ENCODE results near the gene BBIP1.

The BBIP1 gene

DNA sequence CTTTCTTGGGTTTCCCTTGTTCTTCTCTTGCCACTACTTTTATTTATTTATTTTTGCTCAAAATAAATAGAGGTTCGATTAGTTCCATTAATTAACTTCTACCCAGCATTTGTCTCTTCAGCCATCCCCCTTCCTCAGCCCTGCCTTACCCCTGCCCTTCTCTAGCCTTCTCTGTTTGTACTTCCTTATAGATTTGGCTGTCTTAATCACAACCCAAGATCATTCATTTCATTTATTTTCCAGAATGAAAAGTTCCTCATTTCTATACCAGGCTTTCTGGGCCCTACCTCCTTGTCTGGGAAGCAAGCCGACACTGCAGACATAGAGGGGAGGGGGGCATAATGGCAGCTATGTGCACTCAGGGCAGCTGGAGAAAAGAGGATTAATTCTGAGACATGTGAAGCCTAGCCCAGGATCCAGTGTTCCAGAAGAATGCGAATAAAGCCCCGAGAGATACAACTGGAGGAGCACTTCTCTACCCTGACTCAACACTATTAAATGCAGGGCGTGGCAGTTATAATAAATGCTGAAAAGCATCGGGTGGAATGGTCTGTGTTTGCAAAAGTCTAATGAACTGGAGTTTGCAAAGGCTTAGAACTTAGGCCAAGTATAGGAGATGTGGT is 53.7 kb downstream of the BBIP1 start:
- no peak for TF ChIP-seq ZNF274 (IDR thresholded peaks at IDR 0.05; ENCODE audit: low read depth, low read length)
- no peak for TF ChIP-seq YY1 (IDR thresholded peaks at IDR 0.05; ENCODE audit: insufficient read depth, insufficient read length)
- TF ChIP-seq SUZ12 (IDR thresholded peaks at IDR 0.05; ENCODE audit: extremely low read depth, insufficient read depth, insufficient read length) = no peak
- H3K9ac ChIP-seq (ENCODE audit: insufficient read length, low read depth) = no peak overlapping the region
- no peaks in the 10 kb centered on the region for H3K36me3 ChIP-seq (ENCODE audit: insufficient read depth, insufficient read length, low read length)
- no peaks in the 10 kb centered on the region for H3K9me3 ChIP-seq (ENCODE audit: insufficient read depth, low read length)
- no peaks in the 10 kb centered on the region for H3K4me1 ChIP-seq (ENCODE audit: insufficient read depth, insufficient read length)
- no peak for DNase-seq (ENCODE audit: low read depth, low spot score)
- no peak overlapping the region for H3K4me3 ChIP-seq (ENCODE audit: insufficient read length, low read depth)
- no peaks in the 10 kb centered on the region for H3K27me3 ChIP-seq (ENCODE audit: insufficient read depth, insufficient read length)

GRCh38 chr10:110864662-110865140 is 54.3 kb downstream of the BBIP1 start:
- H3K9ac ChIP-seq (ENCODE audit: insufficient read length, low read depth) = no peak overlapping the region
- no peak overlapping the region for H3K4me3 ChIP-seq (ENCODE audit: insufficient read length, low read depth)
- DNase-seq (ENCODE audit: low read depth, low spot score) = no peak
- no peaks in the 10 kb centered on the region for H3K36me3 ChIP-seq (ENCODE audit: insufficient read depth, insufficient read length, low read length)
- no peaks in the 10 kb centered on the region for H3K27me3 ChIP-seq (ENCODE audit: insufficient read depth, insufficient read length)
- no peak for TF ChIP-seq YY1 (IDR thresholded peaks at IDR 0.05; ENCODE audit: insufficient read depth, insufficient read length)
- no peak for TF ChIP-seq SUZ12 (IDR thresholded peaks at IDR 0.05; ENCODE audit: extremely low read depth, insufficient read depth, insufficient read length)
- no peak for TF ChIP-seq ZNF274 (IDR thresholded peaks at IDR 0.05; ENCODE audit: low read depth, low read length)
- no peaks in the 10 kb centered on the region for H3K4me1 ChIP-seq (ENCODE audit: insufficient read depth, insufficient read length)
- no peaks in the 10 kb centered on the region for H3K9me3 ChIP-seq (ENCODE audit: insufficient read depth, low read length)

DNA sequence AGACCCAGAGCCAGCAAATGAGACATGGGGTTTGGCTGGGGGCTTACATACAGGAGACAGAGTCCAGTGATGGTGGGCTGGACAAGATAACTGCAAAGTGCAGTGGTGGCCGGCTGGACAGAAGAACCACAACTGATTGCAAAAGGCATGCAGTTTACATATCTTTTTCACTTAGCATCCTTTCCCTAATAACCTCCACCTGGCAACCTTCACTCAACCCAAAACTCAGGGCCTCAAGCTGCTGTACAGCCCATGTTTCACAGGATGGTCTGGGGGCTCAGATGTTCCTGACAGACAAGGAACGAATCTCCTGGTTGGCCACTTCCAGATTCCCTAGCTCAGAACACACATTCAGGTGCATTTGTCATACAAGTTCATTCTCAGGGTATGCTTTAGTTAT is 55.0 kb downstream of the BBIP1 start:
- Histone ChIP-seq H3K9me3 (ENCODE audit: insufficient read depth, low read length) (no peaks in the 10 kb centered on the region), H3K9ac (ENCODE audit: insufficient read length, low read depth) (no peak overlapping the region), H3K4me3 (ENCODE audit: insufficient read length, low read depth) (no peak overlapping the region), H3K36me3 (ENCODE audit: insufficient read depth, insufficient read length, low read length) (no peaks in the 10 kb centered on the region), H3K27me3 (ENCODE audit: insufficient read depth, insufficient read length) (no peaks in the 10 kb centered on the region), H3K4me1 (ENCODE audit: insufficient read depth, insufficient read length) (no peaks in the 10 kb centered on the region)
- no peak for DNase-seq (ENCODE audit: low read depth, low spot score)
- TF ChIP-seq ZNF274 (IDR thresholded peaks at IDR 0.05; ENCODE audit: low read depth, low read length) = no peak
- TF ChIP-seq SUZ12 (IDR thresholded peaks at IDR 0.05; ENCODE audit: extremely low read depth, insufficient read depth, insufficient read length) = no peak
- no peak for TF ChIP-seq YY1 (IDR thresholded peaks at IDR 0.05; ENCODE audit: insufficient read depth, insufficient read length)

GRCh38 chr10:110863361-110863760 is 55.6 kb downstream of the BBIP1 start:
- DNase-seq (ENCODE audit: low read depth, low spot score) = no peak
- H3K9ac ChIP-seq (ENCODE audit: insufficient read length, low read depth) = no peak overlapping the region
- no peaks in the 10 kb centered on the region for H3K36me3 ChIP-seq (ENCODE audit: insufficient read depth, insufficient read length, low read length)
- H3K4me1 ChIP-seq (ENCODE audit: insufficient read depth, insufficient read length) = no peaks in the 10 kb centered on the region
- H3K4me3 ChIP-seq (ENCODE audit: insufficient read length, low read depth) = no peak overlapping the region
- TF ChIP-seq ZNF274 (IDR thresholded peaks at IDR 0.05; ENCODE audit: low read depth, low read length) (no peak), YY1 (IDR thresholded peaks at IDR 0.05; ENCODE audit: insufficient read depth, insufficient read length) (no peak), SUZ12 (IDR thresholded peaks at IDR 0.05; ENCODE audit: extremely low read depth, insufficient read depth, insufficient read length) (no peak)
- H3K27me3 ChIP-seq (ENCODE audit: insufficient read depth, insufficient read length) = no peaks in the 10 kb centered on the region
- H3K9me3 ChIP-seq (ENCODE audit: insufficient read depth, low read length) = no peaks in the 10 kb centered on the region

DNA sequence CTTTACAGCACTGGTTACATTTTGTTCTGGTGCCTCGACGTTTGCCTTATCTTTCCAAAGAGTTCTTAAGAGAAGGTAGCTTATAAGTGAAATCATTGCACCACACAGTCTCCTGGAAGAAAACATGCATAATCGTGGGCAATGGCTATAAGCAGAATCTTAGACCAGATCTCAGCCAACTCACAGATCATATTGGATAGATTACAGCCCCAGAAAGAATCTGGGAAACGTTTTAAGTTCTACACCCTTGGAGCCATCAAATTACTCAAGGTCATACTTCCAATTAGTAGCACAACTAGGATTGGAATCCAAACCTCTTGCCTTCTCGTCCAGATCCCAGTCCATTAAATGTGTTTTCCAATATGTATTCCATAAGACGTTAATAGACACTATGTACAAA is 56.0 kb downstream of the BBIP1 start:
- Histone ChIP-seq H3K4me3 (ENCODE audit: insufficient read length, low read depth) (no peak overlapping the region), H3K9ac (ENCODE audit: insufficient read length, low read depth) (no peak overlapping the region), H3K36me3 (ENCODE audit: insufficient read depth, insufficient read length, low read length) (no peaks in the 10 kb centered on the region), H3K4me1 (ENCODE audit: insufficient read depth, insufficient read length) (no peaks in the 10 kb centered on the region), H3K27me3 (ENCODE audit: insufficient read depth, insufficient read length) (no peaks in the 10 kb centered on the region), H3K9me3 (ENCODE audit: insufficient read depth, low read length) (no peaks in the 10 kb centered on the region)
- no peak for DNase-seq (ENCODE audit: low read depth, low spot score)
- no peak for TF ChIP-seq YY1 (IDR thresholded peaks at IDR 0.05; ENCODE audit: insufficient read depth, insufficient read length)
- TF ChIP-seq ZNF274 (IDR thresholded peaks at IDR 0.05; ENCODE audit: low read depth, low read length) = no peak
- no peak for TF ChIP-seq SUZ12 (IDR thresholded peaks at IDR 0.05; ENCODE audit: extremely low read depth, insufficient read depth, insufficient read length)

DNA sequence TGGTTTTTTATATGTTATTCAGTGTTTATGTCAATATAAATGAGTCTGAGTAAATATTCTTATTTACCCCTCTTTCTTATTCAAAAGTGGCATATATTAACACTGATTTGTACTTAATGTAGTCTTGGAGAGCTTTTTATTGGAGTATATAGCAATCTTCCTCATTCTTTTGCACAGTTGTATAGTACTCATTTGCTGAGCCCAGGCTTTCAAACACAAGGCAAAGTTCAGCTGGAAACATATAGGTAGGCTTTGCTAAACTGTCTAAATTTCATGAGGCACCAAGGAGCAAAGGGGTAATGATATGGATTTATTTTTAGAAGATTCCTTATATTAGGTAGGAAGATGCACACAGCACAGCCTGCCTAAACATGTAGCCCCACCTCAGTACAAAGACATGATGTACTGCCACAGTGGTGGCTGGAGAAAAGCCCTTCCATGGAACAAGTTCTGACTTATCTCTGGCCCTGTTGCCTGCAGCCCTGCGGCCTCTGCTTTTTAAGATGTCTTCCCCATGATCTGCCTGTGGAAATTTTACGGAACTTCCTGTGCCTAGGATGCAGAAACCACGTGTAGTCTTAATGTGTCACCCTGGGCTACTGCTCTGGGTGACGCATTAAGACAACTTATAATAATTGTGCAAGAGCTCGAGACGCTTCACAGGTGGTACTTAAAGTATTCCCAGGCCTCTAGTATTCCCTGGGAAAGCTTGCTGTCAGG is 56.9 kb downstream of the BBIP1 start:
- no peak for TF ChIP-seq ZNF274 (IDR thresholded peaks at IDR 0.05; ENCODE audit: low read depth, low read length)
- no peak for TF ChIP-seq YY1 (IDR thresholded peaks at IDR 0.05; ENCODE audit: insufficient read depth, insufficient read length)
- no peak for TF ChIP-seq SUZ12 (IDR thresholded peaks at IDR 0.05; ENCODE audit: extremely low read depth, insufficient read depth, insufficient read length)
- no peaks in the 10 kb centered on the region for H3K36me3 ChIP-seq (ENCODE audit: insufficient read depth, insufficient read length, low read length)
- no peaks in the 10 kb centered on the region for H3K9me3 ChIP-seq (ENCODE audit: insufficient read depth, low read length)
- DNase-seq (ENCODE audit: low read depth, low spot score) = no peak
- no peaks in the 10 kb centered on the region for H3K27me3 ChIP-seq (ENCODE audit: insufficient read depth, insufficient read length)
- no peak overlapping the region for H3K9ac ChIP-seq (ENCODE audit: insufficient read length, low read depth)
- no peaks in the 10 kb centered on the region for H3K4me1 ChIP-seq (ENCODE audit: insufficient read depth, insufficient read length)
- H3K4me3 ChIP-seq (ENCODE audit: insufficient read length, low read depth) = no peak overlapping the region

- no peaks in the 10 kb centered on the region for H3K36me3 ChIP-seq (ENCODE audit: insufficient read depth, insufficient read length, low read length)
- no peak for DNase-seq (ENCODE audit: low read depth, low spot score)
- no peak overlapping the region for H3K9ac ChIP-seq (ENCODE audit: insufficient read length, low read depth)
- no peaks in the 10 kb centered on the region for H3K27me3 ChIP-seq (ENCODE audit: insufficient read depth, insufficient read length)
- no peaks in the 10 kb centered on the region for H3K9me3 ChIP-seq (ENCODE audit: insufficient read depth, low read length)
- TF ChIP-seq YY1 (IDR thresholded peaks at IDR 0.05; ENCODE audit: insufficient read depth, insufficient read length) (no peak), SUZ12 (IDR thresholded peaks at IDR 0.05; ENCODE audit: extremely low read depth, insufficient read depth, insufficient read length) (no peak), ZNF274 (IDR thresholded peaks at IDR 0.05; ENCODE audit: low read depth, low read length) (no peak)
- no peaks in the 10 kb centered on the region for H3K4me1 ChIP-seq (ENCODE audit: insufficient read depth, insufficient read length)
- no peak overlapping the region for H3K4me3 ChIP-seq (ENCODE audit: insufficient read length, low read depth)
These were observed 57.5 kb downstream of the BBIP1 start for GRCh38 chr10:110861476-110861875.

All from NT2/D1 (cell line).